Neutrophil (primary cell): ENCODE results near the gene CRYAA.

Source experiments
- H3K27ac ChIP-seq: fragments of 200-600 bp; sonication (generic); 2 replicates; pipeline ENCODE4 v1.5.1; 2016; ENCODE audit warnings: mild to moderate bottlenecking, moderate library complexity
- H3K27me3 ChIP-seq: fragments of 200-600 bp; sonication (generic); 2 replicates; pipeline ENCODE4 v1.6.0; 2016; ENCODE audit warnings: mild to moderate bottlenecking
- H3K36me3 ChIP-seq: fragments of 200-600 bp; sonication (generic); 2 replicates; pipeline ENCODE4 v1.5.1; 2017
- H3K4me1 ChIP-seq, 2 experiments: fragments of 200-600 bp in 1 of 2; sonication (generic) in 1 of 2; 1 replicate in 1 of 2; 2 replicates in 1 of 2; pipeline versions ENCODE4 v1.5.1 to v1.6.1; 2013 to 2016; ENCODE audit warnings: low read depth in 1 of 2, low read length in 1 of 2, mild to moderate bottlenecking in 1 of 2, moderate library complexity in 1 of 2; ENCODE audit not compliant: control insufficient read depth in 1 of 2, insufficient read depth in 1 of 2
- H3K4me3 ChIP-seq, 2 experiments: fragments of 200-600 bp in 1 of 2; sonication (generic) in 1 of 2; 1 replicate in 1 of 2; 2 replicates in 1 of 2; pipeline ENCODE4 v1.5.1; 2013 to 2016; ENCODE audit warnings: low read depth in 1 of 2, low read length in 1 of 2, mild to moderate bottlenecking in 1 of 2, moderate library complexity in 1 of 2
- H3K9me3 ChIP-seq: fragments of 200-600 bp; sonication (generic); 2 replicates; pipeline ENCODE4 v1.5.1; 2016
- CTCF ChIP-seq: fragments of 200-600 bp; sonication (generic); IDR thresholded peaks from 2 replicates; pipeline ENCODE4 v1.5.1; 2016; ENCODE audit warnings: antibody characterized with exemption

Gene CRYAA

GRCh38 chr21:43207868-43208267 is 39.1 kb downstream of the CRYAA start:
- H3K27me3 ChIP-seq, result no peaks in the 10 kb centered on the region
- no peak for TF ChIP-seq CTCF
- no peak overlapping the region for H3K27ac ChIP-seq
- no peaks in the 10 kb centered on the region for H3K36me3 ChIP-seq
- H3K4me3 ChIP-seq, result no peak overlapping the region
- no peaks in the 10 kb centered on the region for H3K4me1 ChIP-seq
- H3K9me3 ChIP-seq, result no peaks in the 10 kb centered on the region

GRCh38 chr21:43208561-43209332 is 39.9 kb downstream of the CRYAA start:
- no peak for TF ChIP-seq CTCF
- Histone ChIP-seq H3K36me3 (no peaks in the 10 kb centered on the region), H3K27ac (no peak overlapping the region), H3K9me3 (no peaks in the 10 kb centered on the region), H3K4me1 (no peaks in the 10 kb centered on the region), H3K4me3 (no peak overlapping the region), H3K27me3 (no peaks in the 10 kb centered on the region)

GRCh38 chr21:43209575-43210453 is 41.0 kb downstream of the CRYAA start:
- TF ChIP-seq CTCF, result no peak
- Histone ChIP-seq H3K36me3 (no peaks in the 10 kb centered on the region), H3K27me3 (no peaks in the 10 kb centered on the region), H3K9me3 (no peaks in the 10 kb centered on the region), H3K4me1 (no peaks in the 10 kb centered on the region), H3K27ac (no peak overlapping the region), H3K4me3 (no peak overlapping the region)

- no peak overlapping the region for H3K27ac ChIP-seq
- no peak for TF ChIP-seq CTCF
- H3K4me1 ChIP-seq, result no peaks in the 10 kb centered on the region
- H3K4me3 ChIP-seq, result no peak overlapping the region
- no peaks in the 10 kb centered on the region for H3K36me3 ChIP-seq
- no peaks in the 10 kb centered on the region for H3K27me3 ChIP-seq
- H3K9me3 ChIP-seq, result no peaks in the 10 kb centered on the region
Observed at GRCh38 chr21:43210454-43211071, 41.8 kb downstream of the CRYAA start.

- Histone ChIP-seq H3K4me3 (no peak overlapping the region), H3K4me1 (no peaks in the 10 kb centered on the region), H3K9me3 (no peaks in the 10 kb centered on the region), H3K36me3 (no peaks in the 10 kb centered on the region), H3K27me3 (no peaks in the 10 kb centered on the region), H3K27ac (no peak overlapping the region)
- no peak for TF ChIP-seq CTCF
Observed at GRCh38 chr21:43211072-43211759, 42.4 kb downstream of the CRYAA start.
